Panc1 (cell line): ENCODE results near the gene AKAP6.

ENCODE experiments used
- POLR2AphosphoS5 ChIP-seq: IDR thresholded peaks from 2 replicates; pipeline ENCODE4 v1.6.1; 2012; ENCODE audit warnings: mild to moderate bottlenecking, low read depth, low read length, moderate library complexity
- TF ChIP-seq, protein P1 (sequence below), 2 experiments: IDR thresholded peaks; 2 replicates each; pipeline ENCODE4 v1.6.1; 2011 to 2012; ENCODE audit warnings: low read depth in 2 of 2, control low read depth in 1 of 2, low read length in 1 of 2, mild to moderate bottlenecking in 1 of 2, moderate library complexity in 1 of 2; ENCODE audit not compliant: insufficient read depth in 1 of 2
- TF ChIP-seq, protein P2 (sequence below): fragments of 450-650 bp; IDR thresholded peaks from 2 replicates; pipeline ENCODE4 v1.5.1; 2017; ENCODE audit warnings: mild to moderate bottlenecking

DNA sequence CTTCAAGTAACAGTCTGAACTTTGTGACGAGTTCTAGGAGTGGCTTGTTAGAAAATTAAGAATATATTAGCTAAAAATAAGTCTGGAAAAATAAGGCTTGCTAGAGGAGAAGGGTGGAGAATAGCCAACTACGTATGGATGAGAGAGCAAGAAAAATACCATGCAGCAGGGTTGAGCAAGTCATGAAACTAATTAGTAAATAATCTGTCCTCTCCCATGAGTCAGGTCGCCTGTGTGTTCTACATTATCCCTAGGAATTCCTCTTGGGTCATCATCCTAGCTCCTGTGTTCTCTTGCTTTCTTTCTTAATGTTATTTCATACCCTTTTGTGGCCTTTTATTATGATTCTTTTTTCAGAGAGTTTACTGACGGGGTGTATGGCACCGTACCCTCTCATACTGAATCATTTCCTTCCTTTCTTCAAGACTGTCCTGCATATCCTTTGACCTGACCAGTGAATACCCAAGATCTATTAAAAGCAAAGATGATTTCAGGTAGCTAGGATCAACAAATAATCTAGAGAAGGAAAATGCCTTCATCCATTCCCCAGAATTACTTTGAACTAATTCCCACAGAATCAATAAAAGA, 432.4 kb downstream of the AKAP6 start:
- TF ChIP-seq, protein P1, sequence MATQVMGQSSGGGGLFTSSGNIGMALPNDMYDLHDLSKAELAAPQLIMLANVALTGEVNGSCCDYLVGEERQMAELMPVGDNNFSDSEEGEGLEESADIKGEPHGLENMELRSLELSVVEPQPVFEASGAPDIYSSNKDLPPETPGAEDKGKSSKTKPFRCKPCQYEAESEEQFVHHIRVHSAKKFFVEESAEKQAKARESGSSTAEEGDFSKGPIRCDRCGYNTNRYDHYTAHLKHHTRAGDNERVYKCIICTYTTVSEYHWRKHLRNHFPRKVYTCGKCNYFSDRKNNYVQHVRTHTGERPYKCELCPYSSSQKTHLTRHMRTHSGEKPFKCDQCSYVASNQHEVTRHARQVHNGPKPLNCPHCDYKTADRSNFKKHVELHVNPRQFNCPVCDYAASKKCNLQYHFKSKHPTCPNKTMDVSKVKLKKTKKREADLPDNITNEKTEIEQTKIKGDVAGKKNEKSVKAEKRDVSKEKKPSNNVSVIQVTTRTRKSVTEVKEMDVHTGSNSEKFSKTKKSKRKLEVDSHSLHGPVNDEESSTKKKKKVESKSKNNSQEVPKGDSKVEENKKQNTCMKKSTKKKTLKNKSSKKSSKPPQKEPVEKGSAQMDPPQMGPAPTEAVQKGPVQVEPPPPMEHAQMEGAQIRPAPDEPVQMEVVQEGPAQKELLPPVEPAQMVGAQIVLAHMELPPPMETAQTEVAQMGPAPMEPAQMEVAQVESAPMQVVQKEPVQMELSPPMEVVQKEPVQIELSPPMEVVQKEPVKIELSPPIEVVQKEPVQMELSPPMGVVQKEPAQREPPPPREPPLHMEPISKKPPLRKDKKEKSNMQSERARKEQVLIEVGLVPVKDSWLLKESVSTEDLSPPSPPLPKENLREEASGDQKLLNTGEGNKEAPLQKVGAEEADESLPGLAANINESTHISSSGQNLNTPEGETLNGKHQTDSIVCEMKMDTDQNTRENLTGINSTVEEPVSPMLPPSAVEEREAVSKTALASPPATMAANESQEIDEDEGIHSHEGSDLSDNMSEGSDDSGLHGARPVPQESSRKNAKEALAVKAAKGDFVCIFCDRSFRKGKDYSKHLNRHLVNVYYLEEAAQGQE (IDR thresholded peaks at IDR 0.05; ENCODE audit: insufficient read depth in 1 of 2, low read depth in 2 of 2, low read length in 1 of 2), result no peak
- TF ChIP-seq POLR2AphosphoS5, result no peak
- TF ChIP-seq, protein P2, sequence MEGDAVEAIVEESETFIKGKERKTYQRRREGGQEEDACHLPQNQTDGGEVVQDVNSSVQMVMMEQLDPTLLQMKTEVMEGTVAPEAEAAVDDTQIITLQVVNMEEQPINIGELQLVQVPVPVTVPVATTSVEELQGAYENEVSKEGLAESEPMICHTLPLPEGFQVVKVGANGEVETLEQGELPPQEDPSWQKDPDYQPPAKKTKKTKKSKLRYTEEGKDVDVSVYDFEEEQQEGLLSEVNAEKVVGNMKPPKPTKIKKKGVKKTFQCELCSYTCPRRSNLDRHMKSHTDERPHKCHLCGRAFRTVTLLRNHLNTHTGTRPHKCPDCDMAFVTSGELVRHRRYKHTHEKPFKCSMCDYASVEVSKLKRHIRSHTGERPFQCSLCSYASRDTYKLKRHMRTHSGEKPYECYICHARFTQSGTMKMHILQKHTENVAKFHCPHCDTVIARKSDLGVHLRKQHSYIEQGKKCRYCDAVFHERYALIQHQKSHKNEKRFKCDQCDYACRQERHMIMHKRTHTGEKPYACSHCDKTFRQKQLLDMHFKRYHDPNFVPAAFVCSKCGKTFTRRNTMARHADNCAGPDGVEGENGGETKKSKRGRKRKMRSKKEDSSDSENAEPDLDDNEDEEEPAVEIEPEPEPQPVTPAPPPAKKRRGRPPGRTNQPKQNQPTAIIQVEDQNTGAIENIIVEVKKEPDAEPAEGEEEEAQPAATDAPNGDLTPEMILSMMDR, result no peak
